Measurements from ENCODE around the gene IQCN.
"Not testable (repeated sequence)": the region's sequence is repeated elsewhere in the genome, so short reads cannot be mapped to it uniquely, and the experiment has no call there.

IQCN gene

DNA sequence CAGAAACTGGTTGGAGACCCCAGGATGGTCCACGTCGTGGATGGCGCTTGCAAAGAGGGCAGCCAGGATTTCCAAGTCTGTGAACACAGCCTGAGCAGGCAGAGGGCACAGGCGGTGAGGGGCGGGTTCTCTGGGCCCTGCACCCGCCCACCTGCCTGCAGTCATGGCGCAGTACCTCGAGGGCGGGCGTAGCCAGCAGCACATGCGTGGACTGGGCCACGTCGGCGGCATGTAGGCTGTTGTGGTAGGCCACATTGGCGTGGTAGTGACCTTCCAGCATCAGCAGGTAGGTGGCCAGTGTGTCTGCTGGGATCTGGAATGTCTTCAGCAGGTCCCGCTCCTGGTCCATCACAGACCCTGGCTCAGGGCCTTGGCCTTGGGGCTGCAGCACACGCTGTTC lies 56.1 kb downstream of the IQCN start:
- CTCF ChIA-PET: interaction anchor here (0.6 kb wide), 1 partner anchor 37 kb away, joined by 3 read pairs; a partner anchor contains a TSS
- TF ChIP-seq, protein P1, sequence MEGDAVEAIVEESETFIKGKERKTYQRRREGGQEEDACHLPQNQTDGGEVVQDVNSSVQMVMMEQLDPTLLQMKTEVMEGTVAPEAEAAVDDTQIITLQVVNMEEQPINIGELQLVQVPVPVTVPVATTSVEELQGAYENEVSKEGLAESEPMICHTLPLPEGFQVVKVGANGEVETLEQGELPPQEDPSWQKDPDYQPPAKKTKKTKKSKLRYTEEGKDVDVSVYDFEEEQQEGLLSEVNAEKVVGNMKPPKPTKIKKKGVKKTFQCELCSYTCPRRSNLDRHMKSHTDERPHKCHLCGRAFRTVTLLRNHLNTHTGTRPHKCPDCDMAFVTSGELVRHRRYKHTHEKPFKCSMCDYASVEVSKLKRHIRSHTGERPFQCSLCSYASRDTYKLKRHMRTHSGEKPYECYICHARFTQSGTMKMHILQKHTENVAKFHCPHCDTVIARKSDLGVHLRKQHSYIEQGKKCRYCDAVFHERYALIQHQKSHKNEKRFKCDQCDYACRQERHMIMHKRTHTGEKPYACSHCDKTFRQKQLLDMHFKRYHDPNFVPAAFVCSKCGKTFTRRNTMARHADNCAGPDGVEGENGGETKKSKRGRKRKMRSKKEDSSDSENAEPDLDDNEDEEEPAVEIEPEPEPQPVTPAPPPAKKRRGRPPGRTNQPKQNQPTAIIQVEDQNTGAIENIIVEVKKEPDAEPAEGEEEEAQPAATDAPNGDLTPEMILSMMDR (conservative IDR thresholded peaks at IDR 0.05; ENCODE audit: low read depth): no peak
- POLR2A ChIA-PET (ENCODE audit: low non-redundant PET): no interaction called here
- DNase-seq (ENCODE audit: low spot score): no peak
- no peak overlapping the region for H3K27ac ChIP-seq

DNA sequence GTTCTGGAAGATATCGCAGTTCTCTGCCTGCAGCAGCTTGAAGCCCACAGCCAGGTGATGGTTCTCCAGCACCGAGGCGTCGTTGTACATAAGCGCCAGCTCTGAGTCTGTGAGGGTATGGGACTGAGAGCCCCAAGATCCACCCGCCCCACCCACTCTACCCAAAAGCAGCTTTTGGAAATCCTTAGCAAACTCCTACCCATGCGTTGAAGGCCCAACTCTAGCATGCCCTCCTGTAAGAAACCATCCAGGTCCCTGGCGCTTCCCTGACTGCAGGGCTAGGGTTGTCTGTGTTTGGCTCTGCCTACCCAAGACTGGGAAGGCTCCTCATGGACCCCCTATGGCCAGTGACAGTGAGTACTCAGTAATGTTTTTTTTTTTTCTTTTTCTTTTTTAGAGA lies 57.5 kb downstream of the IQCN start:
- DNase-seq (ENCODE audit: low spot score): no peak
- POLR2A ChIA-PET (ENCODE audit: low non-redundant PET): no interaction called here
- TF ChIP-seq, protein P1 (conservative IDR thresholded peaks at IDR 0.05; ENCODE audit: low read depth): no peak
- CTCF ChIA-PET: no interaction called here
- no peak overlapping the region for H3K27ac ChIP-seq

DNA sequence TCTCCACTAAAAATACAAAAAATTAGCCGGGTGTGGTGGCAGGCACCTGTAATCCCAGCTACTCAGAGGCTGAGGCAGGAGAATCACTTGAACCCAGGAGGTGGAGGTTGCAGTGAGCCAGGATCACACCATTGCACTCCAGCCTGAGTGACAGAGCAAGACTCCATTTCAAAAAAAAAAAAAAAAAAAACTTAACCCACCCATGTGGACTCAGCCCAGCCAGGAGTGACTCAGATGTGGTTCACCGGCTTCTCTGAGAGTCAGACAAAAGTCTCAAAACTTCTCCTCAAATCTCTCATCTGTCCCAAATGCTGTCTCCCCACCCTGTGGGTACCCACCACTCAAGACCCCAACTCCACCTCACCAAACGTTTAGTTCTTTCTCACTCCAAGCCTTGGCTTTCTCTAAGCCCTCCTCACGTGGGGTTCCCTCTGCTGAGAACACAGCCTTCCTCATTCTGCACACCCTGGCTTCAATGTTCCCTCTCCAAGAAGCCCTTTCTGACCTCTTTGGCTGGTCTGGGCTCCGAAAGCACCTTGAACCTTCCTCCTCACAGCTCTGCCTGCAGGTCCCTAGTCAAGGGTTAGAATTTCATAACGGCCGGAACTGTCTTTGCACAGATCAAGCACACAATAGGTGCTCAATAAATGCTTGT lies 59.3 kb downstream of the IQCN start:
- TF ChIP-seq, protein P1 (conservative IDR thresholded peaks at IDR 0.05; ENCODE audit: low read depth): no peak
- DNase-seq (ENCODE audit: low spot score): peak; percentile 65
- ChIA-PET CTCF (no interaction called here), POLR2A (ENCODE audit: low non-redundant PET) (no interaction called here)
- H3K27ac ChIP-seq: peak overlapping the region; percentile 19

DNA sequence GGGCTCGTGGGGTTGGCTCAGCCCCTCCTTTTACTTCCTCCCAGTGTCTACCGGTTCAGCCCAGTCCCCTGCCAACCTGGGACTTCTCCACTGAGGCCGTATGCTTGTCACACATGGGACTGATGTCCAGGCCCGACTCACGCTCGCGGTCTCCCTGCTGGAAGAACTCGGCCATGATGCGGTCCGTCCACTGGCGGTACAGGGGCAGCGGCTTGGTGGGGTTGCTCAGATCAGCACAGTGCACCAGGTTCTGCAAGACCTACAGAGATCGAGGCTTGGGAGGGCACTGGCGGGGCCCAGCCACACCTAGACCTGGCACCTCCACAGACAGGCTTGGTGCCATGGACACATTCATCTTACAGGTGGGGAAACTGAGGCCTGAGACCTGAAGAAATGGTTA lies 62.6 kb downstream of the IQCN start:
- no peak for DNase-seq (ENCODE audit: low spot score)
- TF ChIP-seq, protein P1 (conservative IDR thresholded peaks at IDR 0.05; ENCODE audit: low read depth): no peak
- no peak overlapping the region for H3K27ac ChIP-seq
- ChIA-PET CTCF (interaction anchor here (0.6 to 0.7 kb wide), 2 partner anchors 41 to 177 kb away, joined by 3 to 5 read pairs; no protein-coding TSS in a partner anchor), POLR2A (ENCODE audit: low non-redundant PET) (no interaction called here)

DNA sequence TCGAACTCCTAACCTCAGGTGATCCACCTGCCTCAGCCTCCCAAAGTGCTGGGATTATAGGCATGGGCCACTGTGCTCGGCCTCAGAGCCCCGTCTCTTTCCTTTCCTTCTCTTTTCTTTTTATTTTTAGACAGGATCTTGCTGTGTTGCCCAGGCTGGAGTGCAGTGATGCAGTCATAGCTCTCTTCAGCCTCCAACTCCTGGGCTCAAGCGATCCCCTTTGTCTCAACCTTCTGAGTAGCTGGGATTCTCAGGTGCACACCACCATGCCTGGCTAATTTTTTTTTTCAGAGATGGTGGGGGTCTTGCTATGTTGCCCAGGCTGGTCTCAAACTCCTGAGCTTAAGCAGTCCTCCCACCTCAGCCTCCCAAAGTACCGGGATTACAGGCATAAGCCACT lies 64.3 kb downstream of the IQCN start:
- H3K27ac ChIP-seq; POLR2A ChIA-PET (ENCODE audit: low non-redundant PET); DNase-seq (ENCODE audit: low spot score): not testable (repeated sequence)
- CTCF ChIA-PET: interaction anchor here (1.5 kb wide), 2 partner anchors 42 to 43 kb away, joined by 4 to 14 read pairs; no protein-coding TSS in a partner anchor

DNA sequence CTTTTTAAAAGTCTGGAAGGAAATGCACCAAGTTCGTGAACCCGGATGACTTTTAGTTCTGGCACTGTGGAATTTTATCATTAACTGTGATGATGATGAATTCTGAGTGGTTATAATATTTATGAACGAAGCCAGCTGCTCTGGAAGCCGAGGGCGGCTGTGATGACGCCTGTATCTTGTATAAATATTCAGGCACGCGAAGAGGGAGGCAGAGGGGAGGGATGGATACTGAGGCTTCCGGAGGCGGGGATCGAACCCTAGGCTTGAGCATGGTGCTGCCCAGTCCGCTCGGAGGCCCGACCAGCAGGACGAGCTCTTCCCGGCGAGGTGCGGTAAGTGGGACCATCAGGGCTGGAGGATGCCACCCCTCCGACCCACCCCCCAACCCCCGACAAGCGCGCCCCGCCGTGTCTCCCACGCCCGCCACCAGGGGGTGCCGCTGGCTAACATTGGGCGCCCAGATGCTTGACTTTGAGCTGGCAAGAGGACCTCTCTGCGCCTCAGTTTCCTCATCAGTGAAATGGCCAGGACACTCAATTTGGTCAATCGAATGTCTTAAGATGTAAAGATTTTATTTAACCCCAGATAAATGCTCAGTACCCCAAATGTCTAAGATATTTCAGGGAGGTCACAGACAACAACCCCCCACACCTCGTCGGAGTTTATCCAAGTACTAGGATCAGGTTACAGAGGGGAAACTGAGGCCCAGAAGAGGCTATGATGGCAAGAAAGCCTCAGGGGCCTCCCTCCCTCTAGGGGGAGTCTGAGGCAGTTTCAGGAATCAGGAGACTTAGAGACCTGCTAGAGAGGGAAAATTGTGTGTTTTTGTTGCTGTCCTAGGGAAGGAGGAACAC lies 65.9 kb downstream of the IQCN start:
- TF ChIP-seq, protein P1 (conservative IDR thresholded peaks at IDR 0.05; ENCODE audit: low read depth): peak; percentile 75
- no peak overlapping the region for H3K27ac ChIP-seq
- CTCF ChIA-PET: interaction anchor here (0.5 to 1.3 kb wide), 11 partner anchors 12 to 1065 kb away, joined by 3 to 14 read pairs (median 4); partner anchors contain the start of gene TM6SF2
- DNase-seq (ENCODE audit: low spot score): no peak
- POLR2A ChIA-PET (ENCODE audit: low non-redundant PET): no interaction called here

All from RWPE1 (cell line).